K562 (cell line): Measurements from ENCODE around the gene ATL1.

Source experiments
- BRCA1 ChIP-seq, 2 experiments: fragments of 450-650 bp in 1 of 2; sonication (generic) in 1 of 2; formaldehyde crosslinking in 1 of 2; IDR thresholded peaks; 2 replicates each; pipeline versions ENCODE4 v1.5.0 to v1.6.1; 2017 to 2020; ENCODE audit warnings: mild to moderate bottlenecking in 1 of 2, missing genetic modification reagents in 1 of 2
- CHD2 ChIP-seq: IDR thresholded peaks from 2 replicates; pipeline ENCODE4 v1.6.1; 2011; ENCODE audit warnings: low read depth, low read length
- ETV6 ChIP-seq, 3 experiments: fragments of 150-350 bp in 1 of 3; sonication (generic) in 1 of 3; formaldehyde crosslinking in 1 of 3; IDR thresholded peaks; 2 replicates each; pipeline versions ENCODE4 v1.6.1 to v1.8.0; 2014 to 2022; ENCODE audit warnings: borderline replicate concordance in 2 of 3, low read depth in 2 of 3, antibody characterized with exemption in 1 of 3, low read length in 1 of 3, mild to moderate bottlenecking in 1 of 3, missing genetic modification reagents in 1 of 3
- EZH2 ChIP-seq: IDR thresholded peaks from 2 replicates; pipeline ENCODE4 v1.6.1; 2012; ENCODE audit warnings: low read depth, mild to moderate bottlenecking, inconsistent platforms, low read length, borderline replicate concordance
- FOXM1 ChIP-seq, 2 experiments: fragments of 450-650 bp in 1 of 2; sonication (generic) in 1 of 2; formaldehyde crosslinking in 1 of 2; IDR thresholded peaks; 2 replicates each; pipeline versions ENCODE4 v1.6.1 to v1.9.0; 2017 to 2022; ENCODE audit warnings: low read depth in 2 of 2, mild to moderate bottlenecking in 2 of 2, missing genetic modification reagents in 1 of 2, moderate library complexity in 1 of 2
- GABPA ChIP-seq: fragments of 200-800 bp; sonication (Bioruptor generic); conservative IDR thresholded peaks from 2 replicates; pipeline ENCODE4 v1.6.1; 2016; ENCODE audit warnings: low read depth, missing genetic modification characterization, missing compliant biosample characterization
- KHSRP ChIP-seq: fragments of 450-650 bp; IDR thresholded peaks from 2 replicates; pipeline ENCODE4 v1.6.1; 2017
- POLR2A ChIP-seq: fragments of 450-650 bp; conservative IDR thresholded peaks from 2 replicates; pipeline ENCODE4 v1.6.1; 2016
- RBM22 ChIP-seq: fragments of 200-400 bp; formaldehyde crosslinking; IDR thresholded peaks from 2 replicates; pipeline ENCODE4 v1.6.1; 2018; ENCODE audit warnings: low read length, low read depth; ENCODE audit not compliant: poor library complexity, severe bottlenecking
- ZNF133 ChIP-seq: fragments of 250-450 bp; sonication (Bioruptor Pico); IDR thresholded peaks from 2 replicates; pipeline ENCODE4 v1.4.0; 2020; ENCODE audit warnings: mild to moderate bottlenecking
- ZNF347 ChIP-seq: fragments of 450-650 bp; formaldehyde crosslinking; IDR thresholded peaks from 2 replicates; pipeline ENCODE4 v1.4.0; 2020; ENCODE audit warnings: low read depth, mild to moderate bottlenecking, moderate library complexity
- TF ChIP-seq, protein P1 (sequence below), 3 experiments: IDR thresholded peaks in 2 of 3; conservative IDR thresholded peaks in 1 of 3; 2 replicates each; pipeline ENCODE4 v1.5.1; 2011 to 2012; ENCODE audit warnings: low read length in 3 of 3, mild to moderate bottlenecking in 3 of 3, control low read depth in 2 of 3, improper control_type of control experiment in 1 of 3, inconsistent platforms in 1 of 3, low read depth in 1 of 3, mixed read lengths in 1 of 3, moderate library complexity in 1 of 3; ENCODE audit not compliant: insufficient read depth in 2 of 3

DNA sequence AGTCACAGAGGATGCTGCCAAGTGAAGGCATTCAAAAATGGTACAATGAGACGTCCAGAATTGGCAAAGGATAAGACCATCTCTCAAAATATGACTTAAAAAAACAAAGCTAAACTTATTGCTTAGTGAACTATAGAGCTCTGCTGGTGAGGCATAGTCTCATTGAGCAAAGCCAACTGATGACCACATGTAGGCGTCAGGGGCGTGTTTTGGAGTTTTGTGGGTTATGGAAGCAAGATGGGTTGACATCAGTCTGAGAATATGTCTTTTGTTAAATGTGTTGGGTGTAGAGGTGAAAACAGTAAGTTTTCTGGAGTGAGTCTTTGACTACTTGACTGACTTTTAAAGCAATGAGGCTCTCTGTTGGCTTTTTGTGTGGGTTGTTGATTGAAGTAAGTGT, 47.2 kb downstream of the ATL1 start:
- TF ChIP-seq CHD2 (no peak), EZH2 (no peak), RBM22 (no peak), FOXM1 (IDR thresholded peaks at IDR 0.05; ENCODE audit: low read depth) (no peak), FOXM1 (CRISPR knock-in tag; IDR thresholded peaks at IDR 0.05; ENCODE audit: low read depth) (no peak), ZNF133 (CRISPR knock-in tag) (no peak), KHSRP (no peak), POLR2A (no peak), GABPA (tag) (no peak), ZNF347 (CRISPR knock-in tag) (no peak), ETV6 (IDR thresholded peaks at IDR 0.05; ENCODE audit: borderline replicate concordance in 1 of 2, low read depth in 2 of 2, low read length in 1 of 2) (no peak), ETV6 (CRISPR knock-in tag; IDR thresholded peaks at IDR 0.05; ENCODE audit: borderline replicate concordance) (no peak), BRCA1 (IDR thresholded peaks at IDR 0.05) (no peak), BRCA1 (CRISPR knock-in tag; IDR thresholded peaks at IDR 0.05) (no peak)
- TF ChIP-seq, protein P1, sequence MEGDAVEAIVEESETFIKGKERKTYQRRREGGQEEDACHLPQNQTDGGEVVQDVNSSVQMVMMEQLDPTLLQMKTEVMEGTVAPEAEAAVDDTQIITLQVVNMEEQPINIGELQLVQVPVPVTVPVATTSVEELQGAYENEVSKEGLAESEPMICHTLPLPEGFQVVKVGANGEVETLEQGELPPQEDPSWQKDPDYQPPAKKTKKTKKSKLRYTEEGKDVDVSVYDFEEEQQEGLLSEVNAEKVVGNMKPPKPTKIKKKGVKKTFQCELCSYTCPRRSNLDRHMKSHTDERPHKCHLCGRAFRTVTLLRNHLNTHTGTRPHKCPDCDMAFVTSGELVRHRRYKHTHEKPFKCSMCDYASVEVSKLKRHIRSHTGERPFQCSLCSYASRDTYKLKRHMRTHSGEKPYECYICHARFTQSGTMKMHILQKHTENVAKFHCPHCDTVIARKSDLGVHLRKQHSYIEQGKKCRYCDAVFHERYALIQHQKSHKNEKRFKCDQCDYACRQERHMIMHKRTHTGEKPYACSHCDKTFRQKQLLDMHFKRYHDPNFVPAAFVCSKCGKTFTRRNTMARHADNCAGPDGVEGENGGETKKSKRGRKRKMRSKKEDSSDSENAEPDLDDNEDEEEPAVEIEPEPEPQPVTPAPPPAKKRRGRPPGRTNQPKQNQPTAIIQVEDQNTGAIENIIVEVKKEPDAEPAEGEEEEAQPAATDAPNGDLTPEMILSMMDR (IDR thresholded peaks at IDR 0.05 in 2 of 3, conservative IDR thresholded peaks at IDR 0.05 in 1 of 3; ENCODE audit: insufficient read depth in 2 of 3, low read depth in 1 of 3, low read length in 3 of 3) = no peak
